HS-27A (cell line): ENCODE data around the gene TNFRSF17.
"Not testable (repeated sequence)": the region's sequence is repeated elsewhere in the genome, so short reads cannot be mapped to it uniquely, and the experiment has no call there.

ENCODE experiments used
- DNase-seq: peaks from one replicate; pipeline ENCODE4 v3.0.0-alpha.2; 2012; ENCODE audit warnings: low read depth, missing footprints

Gene TNFRSF17

GRCh38 chr16:11970292-11970691, 5.3 kb downstream of the TNFRSF17 start:
- not testable (repeated sequence) for DNase-seq

GRCh38 chr16:11972128-11972527, 7.1 kb downstream of the TNFRSF17 start:
- DNase-seq: no peak

GRCh38 chr16:11973070-11973469, 8.1 kb downstream of the TNFRSF17 start:
- DNase-seq: no peak

GRCh38 chr16:11976850-11977375, 11.9 kb downstream of the TNFRSF17 start:
- DNase-seq: no peak

GRCh38 chr16:11977376-11978041, 12.5 kb downstream of the TNFRSF17 start:
- DNase-seq: no peak

- no peak for DNase-seq
These were observed 13.1 kb downstream of the TNFRSF17 start for GRCh38 chr16:11978080-11978479.

GRCh38 chr16:11979013-11979672, 14.1 kb downstream of the TNFRSF17 start:
- DNase-seq: no peak

GRCh38 chr16:11980136-11980844, 15.3 kb downstream of the TNFRSF17 start:
- DNase-seq: no peak

- DNase-seq: no peak
These were observed 20.2 kb downstream of the TNFRSF17 start for GRCh38 chr16:11985250-11985649.

GRCh38 chr16:11986521-11987057, 21.6 kb downstream of the TNFRSF17 start:
- DNase-seq: no peak

GRCh38 chr16:11988258-11988978, 23.4 kb downstream of the TNFRSF17 start:
- no peak for DNase-seq

- DNase-seq: no peak
These were observed 25.8 kb downstream of the TNFRSF17 start for GRCh38 chr16:11990702-11991390.

GRCh38 chr16:11992008-11992584, 27.1 kb downstream of the TNFRSF17 start:
- DNase-seq: no peak

GRCh38 chr16:11992586-11993524, 27.8 kb downstream of the TNFRSF17 start:
- DNase-seq: no peak

GRCh38 chr16:11994143-11995119, 29.4 kb downstream of the TNFRSF17 start:
- DNase-seq: no peak

GRCh38 chr16:11996433-11997330, 31.7 kb downstream of the TNFRSF17 start:
- no peak for DNase-seq

GRCh38 chr16:12000032-12000431, 35.0 kb downstream of the TNFRSF17 start:
- DNase-seq: no peak
